HCT116 (cell line): ENCODE measurements around the gene PWP1.

ENCODE experiments used
- CEBPB ChIP-seq: IDR thresholded peaks from 2 replicates; pipeline ENCODE4 v1.6.1; 2012; ENCODE audit warnings: low read depth
- CTCF ChIP-seq, 3 experiments: fragments of 200-600 bp in 1 of 3; sonication (generic) in 1 of 3; IDR thresholded peaks in 2 of 3; conservative IDR thresholded peaks in 1 of 3; 2 replicates each; pipeline ENCODE4 v1.5.1; 2012 to 2017; ENCODE audit warnings: low read depth in 2 of 3, low read length in 2 of 3, antibody characterized with exemption in 1 of 3, borderline replicate concordance in 1 of 3, control low read depth in 1 of 3, mild to moderate bottlenecking in 1 of 3, mixed read lengths in 1 of 3, mixed run types in 1 of 3, moderate library complexity in 1 of 3; ENCODE audit not compliant: insufficient read depth in 1 of 3
- EGR1 ChIP-seq: IDR thresholded peaks from 2 replicates; pipeline ENCODE4 v1.6.1; 2012; ENCODE audit warnings: low read depth
- EZH2 ChIP-seq: fragments of 200-600 bp; sonication (generic); IDR thresholded peaks from 2 replicates; pipeline ENCODE4 v1.6.1; 2017; ENCODE audit warnings: antibody characterized with exemption, mixed run types
- MAX ChIP-seq: IDR thresholded peaks from 2 replicates; pipeline ENCODE4 v1.6.1; 2012
- POLR2A ChIP-seq: IDR thresholded peaks from 2 replicates; pipeline ENCODE4 v1.7.0; 2011; ENCODE audit warnings: borderline replicate concordance; ENCODE audit not compliant: insufficient read depth, insufficient read length; ENCODE audit errors: extremely low read depth
- REST ChIP-seq: IDR thresholded peaks from 2 replicates; pipeline ENCODE4 v1.6.1; 2012; ENCODE audit warnings: low read depth
- SP1 ChIP-seq: IDR thresholded peaks from 2 replicates; pipeline ENCODE4 v1.6.1; 2012; ENCODE audit warnings: low read depth
- ZNF274 ChIP-seq: fragments of 200-500 bp; sonication (Bioruptor generic); IDR thresholded peaks from 2 replicates; pipeline ENCODE4 v1.6.1; 2014; ENCODE audit warnings: mild to moderate bottlenecking, low read depth, low read length, inconsistent platforms

- no peak for TF ChIP-seq CEBPB
- TF ChIP-seq EZH2: no peak
- TF ChIP-seq CTCF (IDR thresholded peaks at IDR 0.05 in 2 of 3, conservative IDR thresholded peaks at IDR 0.05 in 1 of 3; ENCODE audit: borderline replicate concordance in 1 of 3, insufficient read depth in 1 of 3, low read depth in 2 of 3, low read length in 2 of 3): no peak
- no peak for TF ChIP-seq REST
- no peak for TF ChIP-seq POLR2A
- TF ChIP-seq ZNF274: no peak
- TF ChIP-seq MAX: no peak
- TF ChIP-seq EGR1: no peak
- no peak for TF ChIP-seq SP1
Observed at GRCh38 chr12:107650977-107651376, 34.6 kb upstream of the PWP1 start.
